ENCODE measurements around the gene SGSM1. TPM values are rescaled to one million over a fixed set of nuclear protein-coding genes. Genes with fewer than 3 reads are reported as not detected.

The SGSM1 gene
- total RNA-seq, 1 experiment from 2014 or later, result 5.1 TPM

- TF ChIP-seq ZNF274 (IDR thresholded peaks at IDR 0.05; ENCODE audit: low read depth, low read length) (no peak), FOSL1 (IDR thresholded peaks at IDR 0.05; ENCODE audit: low read depth) (no peak), ELF1 (IDR thresholded peaks at IDR 0.05; ENCODE audit: borderline replicate concordance, low read depth) (no peak), CTCF (IDR thresholded peaks at IDR 0.05 in 2 of 3, conservative IDR thresholded peaks at IDR 0.05 in 1 of 3; ENCODE audit: borderline replicate concordance in 1 of 3, insufficient read depth in 1 of 3, low read depth in 2 of 3, low read length in 2 of 3) (no peak), RAD21 (IDR thresholded peaks at IDR 0.05; ENCODE audit: low read depth) (no peak), EZH2 (IDR thresholded peaks at IDR 0.05) (no peak), YY1 (IDR thresholded peaks at IDR 0.05; ENCODE audit: extremely low read depth, insufficient replicate concordance, low read depth, low read length) (no peak), CBX3 (IDR thresholded peaks at IDR 0.05; ENCODE audit: low read depth) (no peak), SP1 (IDR thresholded peaks at IDR 0.05; ENCODE audit: low read depth) (no peak)
- Histone ChIP-seq H3K36me3 (ENCODE audit: control insufficient read depth in 1 of 2, insufficient read depth in 2 of 2, low read length in 2 of 2) (no peaks in the 10 kb centered on the region), H3K9me2 (ENCODE audit: insufficient read depth) (no peaks in the 10 kb centered on the region), H3K9me3 (ENCODE audit: control insufficient read depth in 1 of 2, insufficient read depth in 1 of 2, low read depth in 1 of 2, low read length in 2 of 2) (no peaks in the 10 kb centered on the region), H4K20me1 (ENCODE audit: insufficient read depth) (no peaks in the 10 kb centered on the region), H3K4me2 (ENCODE audit: low read length) (no peak overlapping the region), H3K4me1 (ENCODE audit: control insufficient read depth in 1 of 2, insufficient read depth in 2 of 2, low read length in 2 of 2) (no peaks in the 10 kb centered on the region), H3K79me2 (ENCODE audit: insufficient read depth, low read length) (no peaks in the 10 kb centered on the region), H3K4me3 (replicated peaks in 1 of 2; ENCODE audit: low read depth in 1 of 2, low read length in 2 of 2) (no peak overlapping the region), H3K9ac (ENCODE audit: low read length) (no peak overlapping the region), H2AFZ (ENCODE audit: low read depth, low read length, poor library complexity, severe bottlenecking) (no peak overlapping the region), H3K27ac (ENCODE audit: low read depth, low read length) (no peak overlapping the region), H3K27me3 (ENCODE audit: insufficient read depth, low read length) (no peaks in the 10 kb centered on the region)
- ChIA-PET RAD21 (ENCODE audit: low non-redundant PET in 1 of 2, low total read pairs in 2 of 2, uncharacterized antibody in 2 of 2, unreplicated experiment in 2 of 2) (no interaction called here), CTCF (no interaction called here), POLR2A (no interaction called here)
- no peak for ATAC-seq
- intact Hi-C loops (cut with micrococcal nuclease), result no loop called here
- no peak for DNase-seq (ENCODE audit: low read depth, low spot score)
- no TSS peak for BruUV-seq (replicated peaks)
Measured at GRCh38 chr22:24871611-24872205, 65.7 kb downstream of the SGSM1 start.
